Endothelial cell of umbilical vein (primary cell): ENCODE results near the gene PRR19. TPM values are rescaled to one million over a fixed set of nuclear protein-coding genes. Genes with fewer than 3 reads are reported as not detected.

Source experiments
- BruUV-seq: library from RNA; stranded (reverse); fragments of 400-500 nt; replicated peaks from 2 replicates; lab custom pipeline; 2021; lab: Mats Ljungman, UMichigan
- CTCF ChIA-PET: fragments of 300-600, 350-600 bp; sonication (Branson Sonifier 250); formaldehyde crosslinking; loops from one replicate; lab custom pipeline; 2021; ENCODE audit warnings: antibody characterized with exemption, inconsistent platforms; lab: Charles Lee
- POLR2A ChIA-PET: fragments of 300-600, 350-600 bp; sonication (Branson Sonifier 250); formaldehyde crosslinking; loops from one replicate; lab custom pipeline; 2021; ENCODE audit warnings: antibody characterized with exemption, inconsistent platforms; lab: Charles Lee
- DNase-seq: peaks from one replicate; pipeline ENCODE4 v3.0.0-alpha.2; 2011; ENCODE audit warnings: low read depth, low spot score
- FAIRE-seq: peaks from 2 replicates; lab custom pipeline; 2011; peaks lifted over from hg19 to GRCh38; lab: Jason Lieb, UNC
- H2AFZ ChIP-seq: 2 replicates; pipeline ENCODE4 v1.6.0; 2012; ENCODE audit warnings: low read depth, low read length, control low read depth, inconsistent platforms
- H3K27ac ChIP-seq: 2 replicates; pipeline ENCODE4 v1.5.1; 2011; ENCODE audit warnings: low read depth, mild to moderate bottlenecking, control low read depth, low read length, moderate library complexity; ENCODE audit not compliant: insufficient read depth
- H3K27me3 ChIP-seq, 2 experiments: 2 replicates each; pipeline versions ENCODE4 v1.6.0 to v1.6.1; 2011; ENCODE audit warnings: low read length in 2 of 2, mixed read lengths in 1 of 2; ENCODE audit not compliant: control insufficient read depth in 2 of 2, insufficient read depth in 2 of 2
- H3K36me3 ChIP-seq, 2 experiments: 2 replicates in 1 of 2; 3 replicates in 1 of 2; pipeline ENCODE4 v1.5.1; 2011; ENCODE audit warnings: low read length in 2 of 2, mild to moderate bottlenecking in 1 of 2, moderate library complexity in 1 of 2; ENCODE audit not compliant: control insufficient read depth in 2 of 2, insufficient read depth in 2 of 2; ENCODE audit errors: extremely low read depth in 1 of 2
- H3K4me1 ChIP-seq: 3 replicates; pipeline ENCODE4 v1.5.1; 2011; ENCODE audit warnings: mild to moderate bottlenecking, low read length; ENCODE audit not compliant: control insufficient read depth, insufficient read depth; ENCODE audit errors: extremely low read depth
- H3K4me2 ChIP-seq: 2 replicates; pipeline ENCODE4 v1.6.1; 2011; ENCODE audit warnings: low read length, control low read depth, mixed read lengths; ENCODE audit not compliant: insufficient read depth
- H3K4me3 ChIP-seq, 3 experiments: fragments of 200-600 bp in 1 of 3; sonication (generic), shearing (Covaris generic) in 1 of 3; replicated peaks in 1 of 3; 2 replicates each; pipeline ENCODE4 v1.5.1; 2011 to 2016; ENCODE audit warnings: control low read depth in 3 of 3, low read length in 3 of 3, mild to moderate bottlenecking in 2 of 3, inconsistent platforms in 1 of 3, low read depth in 1 of 3, moderate library complexity in 1 of 3; ENCODE audit not compliant: insufficient read depth in 1 of 3
- H3K79me2 ChIP-seq: 2 replicates; pipeline ENCODE4 v1.6.0; 2012; ENCODE audit warnings: low read length, inconsistent platforms; ENCODE audit not compliant: control insufficient read depth, insufficient read depth
- H3K9ac ChIP-seq: replicated peaks from 2 replicates; pipeline ENCODE3; 2011; ENCODE audit warnings: low read length, control low read depth; ENCODE audit not compliant: insufficient read depth; ENCODE audit errors: extremely low read depth
- H3K9me1 ChIP-seq: replicated peaks from 3 replicates; pipeline ENCODE4 v1.6.0; 2011; ENCODE audit warnings: mild to moderate bottlenecking, low read length; ENCODE audit not compliant: control insufficient read depth, insufficient read depth; ENCODE audit errors: extremely low read depth
- H3K9me3 ChIP-seq: replicated peaks from 2 replicates; pipeline ENCODE4 v1.5.1; 2012; ENCODE audit warnings: low read length, inconsistent platforms; ENCODE audit not compliant: control insufficient read depth, insufficient read depth
- H4K20me1 ChIP-seq: replicated peaks from 2 replicates; pipeline ENCODE3; 2011; ENCODE audit warnings: mild to moderate bottlenecking, low read length; ENCODE audit not compliant: control insufficient read depth, insufficient read depth; ENCODE audit errors: extremely low read depth
- CTCF ChIP-seq, 2 donors: IDR thresholded peaks; 1 replicate in 1 of 2; 2 replicates in 1 of 2; pipeline ENCODE4 v1.5.1; 2011; ENCODE audit warnings: low read length in 2 of 2, mild to moderate bottlenecking in 2 of 2, moderate library complexity in 2 of 2, control low read depth in 1 of 2, inconsistent platforms in 1 of 2, low read depth in 1 of 2; ENCODE audit not compliant: insufficient read depth in 1 of 2; ENCODE audit errors: extremely low read depth in 1 of 2
- EZH2 ChIP-seq: IDR thresholded peaks from 2 replicates; pipeline ENCODE4 v1.6.1; 2012; ENCODE audit warnings: borderline replicate concordance, low read depth, mild to moderate bottlenecking, moderate library complexity, low read length, inconsistent platforms; ENCODE audit not compliant: severe bottlenecking
- FOS ChIP-seq: IDR thresholded peaks from 2 replicates; pipeline ENCODE4 v1.6.1; 2011; ENCODE audit warnings: mild to moderate bottlenecking, low read length, moderate library complexity, borderline replicate concordance; ENCODE audit not compliant: insufficient read depth
- GATA2 ChIP-seq: IDR thresholded peaks from 2 replicates; pipeline ENCODE4 v1.7.0; 2011; ENCODE audit warnings: low read depth, mild to moderate bottlenecking, moderate library complexity, mixed read lengths, low read length; ENCODE audit not compliant: insufficient read length, insufficient read depth
- JUN ChIP-seq: IDR thresholded peaks from 2 replicates; pipeline ENCODE4 v1.6.1; 2011; ENCODE audit warnings: borderline replicate concordance, low read depth; ENCODE audit not compliant: insufficient read length, insufficient read depth
- MYC ChIP-seq: IDR thresholded peaks from one replicate; pipeline ENCODE4 v1.6.1; 2011; ENCODE audit warnings: mild to moderate bottlenecking, low read depth, low read length
- POLR2A ChIP-seq: IDR thresholded peaks from 2 replicates; pipeline ENCODE4 v1.6.1; 2012; ENCODE audit warnings: low read depth, mild to moderate bottlenecking, control low read depth, low read length
- POLR2AphosphoS5 ChIP-seq: IDR thresholded peaks from 2 replicates; pipeline ENCODE4 v1.6.1; 2012; ENCODE audit warnings: low read depth, mild to moderate bottlenecking, control low read depth, low read length, moderate library complexity; ENCODE audit not compliant: insufficient read depth
- dilution Hi-C: fragments of 300-500 bp; cut with MboI; formaldehyde crosslinking; loops from one replicate; pipeline ENCODE4 v1.15.0; 2019; ENCODE audit warnings: low sequenced_read_pairs; ENCODE audit not compliant: extremely low pct_ligation_motif_present
- intact Hi-C: fragments of 100-400 bp; cut with micrococcal nuclease; formaldehyde crosslinking; loops from one replicate; pipeline ENCODE4 v1.10.0; 2022
- polyA plus RNA-seq, 4 experiments: library from polyadenylated mRNA; depleted of rRNA in 3 of 4; stranded (reverse) in 3 of 4; unstranded in 1 of 4; fragments of >200 nt; gene quantifications; 2 replicates each; pipeline versions ENCODE4 v1.2.1 to v1.2.3, GENCODE V29; 2011 to 2012; ENCODE audit warnings: missing spikeins in 1 of 4
- total RNA-seq: library from RNA; stranded (reverse); gene quantifications from 2 replicates; pipeline ENCODE4 v1.2.3, GENCODE V29; 2021
- TF ChIP-seq, protein P1 (sequence below): IDR thresholded peaks from 2 replicates; pipeline ENCODE4 v1.6.1; 2011; ENCODE audit not compliant: insufficient read depth, insufficient read length

Gene PRR19
- total and polyA plus RNA-seq, 2 donors (not counting 3 experiments of a cell fraction or from before 2014, with no cell fraction given), result 1.0 to 1.4 TPM

- Histone ChIP-seq H3K9me1 (no peaks in the 10 kb centered on the region), H3K4me3 (no peak overlapping the region), H3K36me3 (no peaks in the 10 kb centered on the region), H3K27ac (no peak overlapping the region), H3K4me2 (no peak overlapping the region), H3K9me3 (no peaks in the 10 kb centered on the region), H3K79me2 (peaks cover 3% of the 10 kb centered on the region), H3K4me1 (peaks cover 8% of the 10 kb centered on the region), H3K27me3 (peaks cover 17 to 23% of the 10 kb centered on the region in 2 experiments), H4K20me1 (no peaks in the 10 kb centered on the region), H2AFZ (no peak overlapping the region), H3K9ac (no peak overlapping the region)
- dilution Hi-C loops (no loop called here), intact Hi-C loops (no loop called here)
- no TSS peak for BruUV-seq
- no peak for TF ChIP-seq EZH2
- TF ChIP-seq MYC, result no peak
- TF ChIP-seq POLR2AphosphoS5, result no peak
- no peak for TF ChIP-seq JUN
- no peak for TF ChIP-seq FOS
- TF ChIP-seq, protein P1, sequence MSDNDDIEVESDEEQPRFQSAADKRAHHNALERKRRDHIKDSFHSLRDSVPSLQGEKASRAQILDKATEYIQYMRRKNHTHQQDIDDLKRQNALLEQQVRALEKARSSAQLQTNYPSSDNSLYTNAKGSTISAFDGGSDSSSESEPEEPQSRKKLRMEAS, result no peak
- TF ChIP-seq CTCF (IDR thresholded peaks at IDR 0.05; ENCODE audit: extremely low read depth in 1 of 2, insufficient read depth in 1 of 2, low read depth in 1 of 2, low read length in 2 of 2), result no peak
- TF ChIP-seq POLR2A, result no peak
- no peak for TF ChIP-seq GATA2
- CTCF ChIA-PET, result no interaction called here
- DNase-seq (no peak), FAIRE-seq (no peak)
- POLR2A ChIA-PET, result interaction anchor here (0.6 kb wide), 2 partner anchors 15 to 374 kb away, joined by 3 to 4 read pairs; no protein-coding TSS in a partner anchor
These were observed 25.0 kb downstream of the PRR19 start for GRCh38 chr19:42326969-42327368.
